PFSK-1 (cell line): ENCODE measurements around the gene DPYD.

Experiments used
- FOXP2 ChIP-seq: optimal IDR thresholded peaks from 2 replicates; pipeline ENCODE3; 2011; ENCODE audit warnings: borderline replicate concordance, control low read depth, inconsistent platforms; ENCODE audit not compliant: insufficient read depth; ENCODE audit errors: extremely low read length, extremely low read depth
- POLR2AphosphoS5 ChIP-seq: IDR thresholded peaks from 2 replicates; pipeline ENCODE4 v1.6.1; 2012; ENCODE audit warnings: low read depth, mild to moderate bottlenecking, control low read depth, low read length, moderate library complexity
- REST ChIP-seq, 2 experiments: IDR thresholded peaks; 2 replicates each; pipeline versions ENCODE4 v1.6.1 to v1.8.0; 2011 to 2012; ENCODE audit warnings: low read depth in 2 of 2, low read length in 2 of 2, control low read depth in 1 of 2, inconsistent platforms in 1 of 2, mild to moderate bottlenecking in 1 of 2, moderate library complexity in 1 of 2; ENCODE audit not compliant: insufficient read depth in 1 of 2
- SIN3A ChIP-seq: IDR thresholded peaks from 2 replicates; pipeline ENCODE4 v1.6.1; 2012; ENCODE audit warnings: mild to moderate bottlenecking, low read length, moderate library complexity, borderline replicate concordance; ENCODE audit not compliant: insufficient read depth
- TAF1 ChIP-seq: IDR thresholded peaks from 2 replicates; pipeline ENCODE4 v1.6.1; 2012; ENCODE audit warnings: low read length, control low read depth, borderline replicate concordance; ENCODE audit not compliant: insufficient read depth

The DPYD gene

GRCh38 chr1:97630281-97630680 is 290.6 kb downstream of the DPYD start:
- TF ChIP-seq POLR2AphosphoS5 (no peak), FOXP2 (no peak), REST (IDR thresholded peaks at IDR 0.05; ENCODE audit: insufficient read depth in 1 of 2, low read depth in 2 of 2, low read length in 2 of 2) (no peak), TAF1 (no peak)

GRCh38 chr1:97623220-97623619 is 297.6 kb downstream of the DPYD start:
- TF ChIP-seq REST (IDR thresholded peaks at IDR 0.05; ENCODE audit: insufficient read depth in 1 of 2, low read depth in 2 of 2, low read length in 2 of 2) (no peak), TAF1 (no peak), SIN3A (no peak), FOXP2 (no peak), POLR2AphosphoS5 (no peak)

- no peak for TF ChIP-seq SIN3A
- no peak for TF ChIP-seq TAF1
- no peak for TF ChIP-seq REST (IDR thresholded peaks at IDR 0.05; ENCODE audit: insufficient read depth in 1 of 2, low read depth in 2 of 2, low read length in 2 of 2)
- no peak for TF ChIP-seq POLR2AphosphoS5
- no peak for TF ChIP-seq FOXP2
Observed at GRCh38 chr1:97621955-97622354, 298.9 kb downstream of the DPYD start.

GRCh38 chr1:97619706-97620105 is 301.1 kb downstream of the DPYD start:
- TF ChIP-seq FOXP2: no peak

GRCh38 chr1:97610748-97611147 is 310.1 kb downstream of the DPYD start:
- TF ChIP-seq SIN3A (no peak), TAF1 (no peak), FOXP2 (no peak)

GRCh38 chr1:97610102-97610501 is 310.7 kb downstream of the DPYD start:
- TF ChIP-seq FOXP2 (no peak), SIN3A (no peak), POLR2AphosphoS5 (no peak), TAF1 (no peak), REST (IDR thresholded peaks at IDR 0.05; ENCODE audit: insufficient read depth in 1 of 2, low read depth in 2 of 2, low read length in 2 of 2) (no peak)
